Esophagus muscularis mucosa (tissue), 4 donors: ENCODE data around the gene LIN28B. TPM values are rescaled to one million over a fixed set of nuclear protein-coding genes. Genes with fewer than 3 reads are reported as not detected.

ENCODE experiments used
- DNase-seq: peaks from one replicate; pipeline ENCODE4 v3.0.0-alpha.2; 2017; ENCODE audit errors: extremely low spot score
- H3K27ac ChIP-seq, 4 donors: fragments of 200-600 bp; sonication (generic); replicated peaks in 1 of 4; 1 replicate in 3 of 4; 2 replicates in 1 of 4; pipeline ENCODE4 v1.5.1; 2016 to 2019; ENCODE audit warnings: mild to moderate bottlenecking in 1 of 4
- H3K27me3 ChIP-seq, 4 donors: fragments of 200-600 bp; sonication (generic); one replicate each; pipeline versions ENCODE4 v1.5.1 to v1.6.0; 2016 to 2019
- H3K36me3 ChIP-seq, 4 donors: fragments of 200-600 bp; sonication (generic); one replicate each; pipeline ENCODE4 v1.5.1; 2016 to 2019
- H3K4me1 ChIP-seq, 4 donors: fragments of 200-600 bp; sonication (generic); one replicate each; pipeline ENCODE4 v1.5.1; 2016 to 2019
- H3K4me3 ChIP-seq, 4 donors: fragments of 200-600 bp; sonication (generic); 1 replicate in 2 of 4; 2 replicates in 2 of 4; pipeline ENCODE4 v1.5.1; 2016 to 2019; ENCODE audit warnings: mild to moderate bottlenecking in 4 of 4, moderate library complexity in 1 of 4
- H3K9me3 ChIP-seq, 4 donors: fragments of 200-600 bp; sonication (generic); 1 replicate in 3 of 4; 2 replicates in 1 of 4; pipeline ENCODE4 v1.5.1; 2016 to 2019
- CTCF ChIP-seq, 3 experiments: fragments of 200-600 bp in 2 of 3; fragments of 450-650 bp in 1 of 3; sonication (generic) in 2 of 3; IDR thresholded peaks; one replicate each; pipeline ENCODE4 v1.5.1; 2017 to 2019; ENCODE audit warnings: antibody characterized with exemption in 3 of 3, mild to moderate bottlenecking in 2 of 3, moderate library complexity in 1 of 3
- EP300 ChIP-seq: sonication (generic); formaldehyde crosslinking; IDR thresholded peaks from one replicate; pipeline ENCODE4 v1.6.1; 2017; ENCODE audit warnings: antibody characterized with exemption
- POLR2A ChIP-seq: fragments of 450-650 bp; IDR thresholded peaks from one replicate; pipeline ENCODE4 v1.6.1; 2017; ENCODE audit warnings: antibody characterized with exemption, moderate library complexity, mild to moderate bottlenecking, low read depth
- POLR2AphosphoS5 ChIP-seq, 2 donors: sonication (generic); formaldehyde crosslinking; IDR thresholded peaks; one replicate each; pipeline ENCODE4 v1.6.1; 2017; ENCODE audit warnings: antibody characterized with exemption in 2 of 2
- WGBS: methylation state at CpG from one replicate; pipeline ENCODE4 v1.1.5; 2018; 5-methylcytosine and 5-hydroxymethylcytosine counted together
- intact Hi-C: fragments of 100-400 bp; cut with DNase I; formaldehyde crosslinking; loops from one replicate; pipeline ENCODE4 v1.15.1; 2023
- total RNA-seq, 4 donors: library from RNA; depleted of rRNA; stranded (reverse); fragments of >200 nt; gene quantifications; one replicate each; pipeline versions ENCODE4 v1.1.0 to v1.2.1, GENCODE V29; 2016

The LIN28B gene
- not detected for total RNA-seq

DNA sequence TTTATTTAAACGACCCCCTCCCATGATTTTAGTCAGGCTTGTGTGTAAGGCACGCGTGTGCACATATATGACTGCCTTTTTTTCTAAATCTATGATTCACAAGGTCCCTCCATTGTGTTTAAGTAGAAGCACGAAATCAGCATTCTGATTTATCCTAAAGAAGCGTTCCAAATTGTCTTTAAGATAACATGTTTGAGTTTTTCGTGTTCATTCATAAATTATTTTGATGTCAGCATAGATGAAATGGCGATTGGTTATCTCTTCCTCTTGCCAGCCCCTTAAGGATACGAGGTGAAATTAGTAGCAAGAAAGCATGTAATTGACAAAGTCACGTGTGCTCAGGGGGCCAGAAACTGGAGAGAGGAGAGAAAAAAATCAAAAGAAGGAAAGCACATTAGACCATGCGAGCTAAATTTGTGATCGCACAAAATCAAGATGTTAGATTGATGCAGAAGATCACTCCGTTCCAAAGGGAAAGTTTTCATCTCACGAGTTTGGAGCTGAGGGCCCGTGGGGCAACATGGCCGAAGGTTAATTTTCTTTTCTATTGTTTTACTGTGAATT is at the start of gene LIN28B:
Gene LIN28B (plus strand): TSS at position 377 of the 564 bp plus-strand sequence. CDS start 144 bp downstream, at position 521.
- Histone ChIP-seq H3K4me1 (peaks cover 0 to 10% (median 3%) of the 10 kb centered on the region in 4 donors), H3K27ac (no peak within 1 kb of the TSS), H3K27me3 (peaks cover 0 to 82% (median 72%) of the 10 kb centered on the region in 4 donors), H3K4me3 (no peak within 1 kb of the TSS), H3K36me3 (no peaks in the 10 kb centered on the region), H3K9me3 (peaks cover 0 to 6% (median 2%) of the 10 kb centered on the region in 4 donors)
- peak in 1 of 2 donors; percentile 4 for TF ChIP-seq POLR2AphosphoS5 (IDR thresholded peaks at IDR 0.05)
- TF ChIP-seq EP300: no peak
- no peak for TF ChIP-seq CTCF (IDR thresholded peaks at IDR 0.05)
- TF ChIP-seq POLR2A: no peak
- WGBS: 7% methylated on average over 15 of the region's 15 CpGs
- intact Hi-C loops: no loop called here
- no peak for DNase-seq

DNA sequence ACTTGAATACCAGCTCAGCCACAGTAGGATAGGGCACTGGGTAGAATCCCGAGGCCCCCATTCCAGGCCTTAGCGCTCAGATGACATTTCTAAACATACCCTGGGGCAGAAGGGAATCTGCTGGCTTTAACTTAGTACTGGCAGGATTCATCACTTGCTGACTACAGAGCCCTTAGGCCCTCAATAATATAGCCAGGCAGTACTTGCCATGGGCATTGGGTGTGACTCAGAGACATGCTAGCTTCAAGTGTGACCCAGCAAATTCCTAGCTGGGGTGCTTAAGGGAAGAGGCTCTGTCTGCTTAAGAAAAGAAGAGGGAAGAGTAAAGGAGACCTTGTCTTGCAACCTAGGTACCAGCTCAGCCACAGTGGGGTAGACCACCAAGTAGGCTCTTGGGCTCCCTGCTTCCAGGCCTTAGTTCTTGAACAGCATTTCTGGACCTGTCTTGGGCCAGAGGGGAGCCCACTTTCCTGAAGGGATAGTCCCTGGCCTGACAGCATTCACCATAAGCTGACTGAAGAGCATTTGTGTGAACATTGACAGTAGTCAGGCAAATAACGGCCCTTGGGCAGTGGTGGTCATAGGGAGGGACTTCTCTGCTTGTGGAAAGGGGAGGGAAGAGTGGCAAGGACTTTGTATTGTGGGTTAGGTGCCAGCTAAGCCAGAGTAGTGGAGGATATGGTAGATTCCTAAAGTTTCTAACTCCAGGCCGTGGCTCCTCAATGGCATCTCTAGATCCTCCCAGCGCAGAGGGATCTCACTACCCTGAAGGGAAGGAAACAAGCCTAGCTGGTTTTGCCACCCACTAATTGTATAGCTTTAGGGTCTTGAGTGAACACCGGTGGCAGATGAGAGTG is 48.6 kb upstream of the LIN28B start:
- no peak for TF ChIP-seq CTCF (IDR thresholded peaks at IDR 0.05)
- TF ChIP-seq POLR2AphosphoS5 (IDR thresholded peaks at IDR 0.05): no peak
- TF ChIP-seq EP300: no peak
- no peak for TF ChIP-seq POLR2A
- no peak overlapping the region for H3K4me3 ChIP-seq
- peaks cover 0 to 12% (median 6%) of the 10 kb centered on the region in 4 donors for H3K9me3 ChIP-seq
- no peaks in the 10 kb centered on the region for H3K4me1 ChIP-seq
- no peaks in the 10 kb centered on the region for H3K27me3 ChIP-seq
- 87% methylated on average over 6 of the region's 6 CpGs for WGBS
- H3K36me3 ChIP-seq: no peaks in the 10 kb centered on the region
- no peak for DNase-seq
- H3K27ac ChIP-seq: no peak overlapping the region
- intact Hi-C loops: no loop called here

DNA sequence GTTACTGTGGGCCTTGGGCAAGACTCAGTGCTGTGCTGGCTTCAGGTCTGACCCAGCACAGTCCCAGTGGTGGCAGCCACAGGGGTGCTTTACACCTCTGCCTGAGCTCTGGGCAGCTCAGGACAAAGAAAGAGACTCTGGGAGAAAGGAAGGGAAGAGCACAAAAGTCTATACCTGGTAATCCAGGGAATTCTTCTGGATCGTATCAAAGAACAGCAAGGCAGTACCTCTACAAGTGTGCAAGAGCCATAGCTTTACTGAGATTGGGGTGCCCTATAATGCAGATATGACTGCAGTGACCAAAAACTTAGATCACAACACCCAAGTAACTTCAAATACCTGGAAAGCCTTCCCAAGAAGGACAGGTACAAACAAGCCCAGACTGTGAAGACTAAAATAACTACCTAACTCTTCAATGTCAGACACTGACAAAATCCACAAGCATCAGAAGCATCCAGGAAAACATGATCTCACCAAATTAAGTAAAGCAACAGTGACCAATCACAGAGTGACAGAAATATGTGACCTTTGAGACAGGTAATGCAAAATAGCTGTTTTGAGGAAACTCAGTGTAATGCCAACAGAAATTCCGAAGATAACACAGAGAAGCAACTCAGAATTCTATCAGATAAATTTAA is 47.9 kb upstream of the LIN28B start:
- Histone ChIP-seq H3K27me3 (no peaks in the 10 kb centered on the region), H3K9me3 (peaks cover 0 to 8% (median 6%) of the 10 kb centered on the region in 4 donors), H3K4me3 (no peak overlapping the region), H3K27ac (no peak overlapping the region), H3K36me3 (no peaks in the 10 kb centered on the region), H3K4me1 (no peaks in the 10 kb centered on the region)
- TF ChIP-seq EP300 (no peak), CTCF (IDR thresholded peaks at IDR 0.05) (no peak), POLR2AphosphoS5 (IDR thresholded peaks at IDR 0.05) (no peak), POLR2A (no peak)
- WGBS: 97% methylated on average over 2 of the region's 2 CpGs
- intact Hi-C loops: no loop called here
- no peak for DNase-seq

- WGBS: 36% methylated on average over 1 of the region's 1 CpG
- no peaks in the 10 kb centered on the region for H3K4me1 ChIP-seq
- TF ChIP-seq EP300 (no peak), CTCF (IDR thresholded peaks at IDR 0.05) (no peak), POLR2A (no peak), POLR2AphosphoS5 (IDR thresholded peaks at IDR 0.05) (no peak)
- H3K4me3 ChIP-seq: no peak overlapping the region
- intact Hi-C loops: no loop called here
- no peak overlapping the region for H3K27ac ChIP-seq
- H3K9me3 ChIP-seq: no peaks in the 10 kb centered on the region
- no peaks in the 10 kb centered on the region for H3K36me3 ChIP-seq
- DNase-seq: no peak
- H3K27me3 ChIP-seq: peaks cover 0 to 11% (median 0%) of the 10 kb centered on the region in 4 donors
These were observed 35.0 kb upstream of the LIN28B start for GRCh38 chr6:104921896-104922295.
